H1 (cell line): ENCODE measurements around the gene PDE4D. TPM values are rescaled to one million over a fixed set of nuclear protein-coding genes. Genes with fewer than 3 reads are reported as not detected.

ENCODE experiments used
- CTCF ChIA-PET: fragments of 300-600 bp; sonication (Branson Sonifier 250); formaldehyde crosslinking; loops from one replicate; lab custom pipeline; 2021; ENCODE audit not compliant: partially characterized antibody; lab: Charles Lee
- POLR2A ChIA-PET: fragments of 300-600 bp; sonication (Branson Sonifier 250); formaldehyde crosslinking; loops from one replicate; lab custom pipeline; 2021; ENCODE audit warnings: inconsistent platforms; ENCODE audit not compliant: partially characterized antibody; lab: Charles Lee
- DNase-seq, 2 experiments: peaks; one replicate each; pipeline versions ENCODE4 v3.0.0 to v3.0.0-alpha.2; 2010 to 2022; ENCODE audit warnings: low spot score in 2 of 2, low read depth in 1 of 2, mixed read lengths in 1 of 2
- FAIRE-seq: peaks from 2 replicates; lab custom pipeline; 2011; peaks lifted over from hg19 to GRCh38; lab: Jason Lieb, UNC
- H2AFZ ChIP-seq: 2 replicates; pipeline ENCODE4 v1.8.1; 2012; ENCODE audit warnings: low read length, inconsistent platforms
- H2AK5ac ChIP-seq: 2 replicates; pipeline ENCODE4 v1.6.1; 2013; ENCODE audit warnings: low read depth, low read length
- H2BK120ac ChIP-seq: replicated peaks from 2 replicates; pipeline ENCODE3; 2013; ENCODE audit warnings: low read depth, low read length, inconsistent platforms
- H2BK12ac ChIP-seq: 2 replicates; pipeline ENCODE4 v1.6.1; 2013; ENCODE audit warnings: low read depth, low read length
- H2BK15ac ChIP-seq: 2 replicates; pipeline ENCODE4 v1.6.1; 2013; ENCODE audit warnings: low read length
- H2BK20ac ChIP-seq: 2 replicates; pipeline ENCODE4 v1.6.1; 2013; ENCODE audit warnings: low read length
- H2BK5ac ChIP-seq: 2 replicates; pipeline ENCODE4 v1.6.1; 2013; ENCODE audit warnings: low read depth, low read length
- H3K14ac ChIP-seq: 2 replicates; pipeline ENCODE4 v1.6.1; 2013; ENCODE audit warnings: inconsistent platforms; ENCODE audit not compliant: insufficient read length
- H3K18ac ChIP-seq: 2 replicates; pipeline ENCODE4 v1.6.1; 2013; ENCODE audit warnings: low read length; ENCODE audit errors: extremely low read depth
- H3K23ac ChIP-seq: 2 replicates; pipeline ENCODE4 v1.6.1; 2013; ENCODE audit warnings: inconsistent platforms; ENCODE audit not compliant: insufficient read length
- H3K23me2 ChIP-seq: 2 replicates; pipeline ENCODE4 v1.6.1; 2013; ENCODE audit warnings: low read depth, low read length
- H3K27ac ChIP-seq: 2 replicates; pipeline ENCODE4 v1.6.1; 2011; ENCODE audit warnings: low read depth, low read length, inconsistent platforms
- H3K27me3 ChIP-seq, 4 experiments: replicated peaks in 1 of 4; 1 replicate in 1 of 4; 2 replicates in 3 of 4; pipeline versions ENCODE4 v1.6.1 to v1.8.1; 2011 to 2013; ENCODE audit warnings: low read length in 3 of 4, mild to moderate bottlenecking in 3 of 4, inconsistent platforms in 2 of 4, mixed read lengths in 2 of 4, moderate library complexity in 1 of 4; ENCODE audit not compliant: control insufficient read depth in 3 of 4, insufficient read depth in 3 of 4; ENCODE audit errors: extremely low read depth in 1 of 4
- H3K36me3 ChIP-seq, 4 experiments: 2 replicates each; pipeline versions ENCODE4 v1.6.1 to v1.8.1; 2011 to 2013; ENCODE audit warnings: mild to moderate bottlenecking in 4 of 4, low read length in 3 of 4, moderate library complexity in 2 of 4, control low read depth in 1 of 4, inconsistent platforms in 1 of 4; ENCODE audit not compliant: insufficient read depth in 4 of 4, control insufficient read depth in 2 of 4
- H3K4ac ChIP-seq: replicated peaks from 2 replicates; pipeline ENCODE3; 2013; ENCODE audit warnings: low read length, low read depth, mixed read lengths, inconsistent platforms; ENCODE audit not compliant: insufficient read length
- H3K4me1 ChIP-seq, 4 experiments: replicated peaks in 1 of 4; 1 replicate in 1 of 4; 2 replicates in 3 of 4; pipeline versions ENCODE4 v1.6.1 to v1.8.1; 2011 to 2013; ENCODE audit warnings: low read length in 3 of 4, inconsistent platforms in 2 of 4, mixed read lengths in 1 of 4; ENCODE audit not compliant: insufficient read depth in 4 of 4, control insufficient read depth in 3 of 4
- H3K4me2 ChIP-seq, 2 experiments: 2 replicates each; pipeline versions ENCODE4 v1.6.1 to v1.8.1; 2011 to 2013; ENCODE audit warnings: low read depth in 2 of 2, low read length in 2 of 2, control low read depth in 1 of 2, inconsistent platforms in 1 of 2, mild to moderate bottlenecking in 1 of 2; ENCODE audit not compliant: insufficient read depth in 1 of 2
- H3K4me3 ChIP-seq, 4 experiments: fragments of 200-600, 300-600 bp in 1 of 4; sonication (generic), shearing (Covaris generic), sonication (Bioruptor Twin) in 1 of 4; 2 replicates each; pipeline versions ENCODE4 v1.5.1 to v1.8.1; 2011 to 2016; ENCODE audit warnings: low read length in 4 of 4, low read depth in 3 of 4, control low read depth in 2 of 4, inconsistent platforms in 2 of 4, mild to moderate bottlenecking in 2 of 4, mixed read lengths in 1 of 4, moderate library complexity in 1 of 4; ENCODE audit not compliant: insufficient read depth in 2 of 4; ENCODE audit errors: extremely low read depth in 1 of 4
- H3K56ac ChIP-seq: replicated peaks from 2 replicates; pipeline ENCODE3; 2013; ENCODE audit warnings: low read depth, mild to moderate bottlenecking, mixed read lengths, low read length, inconsistent platforms; ENCODE audit not compliant: insufficient read length
- H3K79me1 ChIP-seq: 2 replicates; pipeline ENCODE4 v1.6.1; 2013; ENCODE audit warnings: low read depth, low read length, control low read depth
- H3K79me2 ChIP-seq, 2 experiments: 2 replicates each; pipeline versions ENCODE4 v1.6.1 to v1.8.1; 2012 to 2013; ENCODE audit warnings: low read length in 2 of 2, mild to moderate bottlenecking in 2 of 2, inconsistent platforms in 1 of 2; ENCODE audit not compliant: insufficient read depth in 2 of 2, control insufficient read depth in 1 of 2
- H3K9ac ChIP-seq, 4 experiments: replicated peaks in 1 of 4; 1 replicate in 1 of 4; 2 replicates in 3 of 4; pipeline versions ENCODE4 v1.6.1 to v1.8.1; 2011 to 2013; ENCODE audit warnings: low read depth in 3 of 4, low read length in 3 of 4, control low read depth in 2 of 4, mild to moderate bottlenecking in 2 of 4, moderate library complexity in 2 of 4, inconsistent platforms in 1 of 4; ENCODE audit errors: extremely low read depth in 1 of 4
- H3K9me3 ChIP-seq, 2 experiments: 2 replicates each; pipeline versions ENCODE4 v1.6.1 to v1.8.1; 2012 to 2013; ENCODE audit warnings: mild to moderate bottlenecking in 2 of 2, moderate library complexity in 2 of 2, control low read depth in 1 of 2, inconsistent platforms in 1 of 2, low read depth in 1 of 2, low read length in 1 of 2, mixed read lengths in 1 of 2; ENCODE audit not compliant: insufficient read depth in 2 of 2
- H4K20me1 ChIP-seq, 2 experiments: replicated peaks in 1 of 2; 2 replicates each; pipeline versions ENCODE3 to v1.8.1; 2011 to 2013; ENCODE audit warnings: inconsistent platforms in 2 of 2, low read length in 2 of 2, mild to moderate bottlenecking in 1 of 2; ENCODE audit not compliant: insufficient read depth in 2 of 2, control insufficient read depth in 1 of 2
- H4K5ac ChIP-seq: 2 replicates; pipeline ENCODE4 v1.6.1; 2013; ENCODE audit warnings: low read length, low read depth, mixed read lengths, inconsistent platforms; ENCODE audit not compliant: insufficient read length
- H4K8ac ChIP-seq: 2 replicates; pipeline ENCODE4 v1.8.0; 2013; ENCODE audit warnings: mild to moderate bottlenecking, moderate library complexity, low read length, inconsistent platforms; ENCODE audit not compliant: insufficient read depth; ENCODE audit errors: extremely low read depth
- H4K91ac ChIP-seq: replicated peaks from 2 replicates; pipeline ENCODE3; 2013; ENCODE audit warnings: low read length, mixed read lengths, inconsistent platforms; ENCODE audit not compliant: insufficient read length
- CHD1 ChIP-seq: IDR thresholded peaks from 2 replicates; pipeline ENCODE4 v1.6.1; 2012; ENCODE audit warnings: low read depth, low read length, improper control_type of control experiment
- CTBP2 ChIP-seq: IDR thresholded peaks from 2 replicates; pipeline ENCODE4 v1.7.0; 2011; ENCODE audit warnings: borderline replicate concordance, mild to moderate bottlenecking, moderate library complexity, mixed read lengths, low read length; ENCODE audit not compliant: insufficient read depth, insufficient read length
- EP300 ChIP-seq, 2 experiments: IDR thresholded peaks; 1 replicate in 1 of 2; 2 replicates in 1 of 2; pipeline ENCODE4 v1.6.1; 2011 to 2012; ENCODE audit warnings: low read depth in 2 of 2, low read length in 2 of 2, mild to moderate bottlenecking in 2 of 2, borderline replicate concordance in 1 of 2, inconsistent platforms in 1 of 2, moderate library complexity in 1 of 2
- HDAC2 ChIP-seq, 2 experiments: fragments of 300-600 bp in 1 of 2; sonication (generic) in 1 of 2; IDR thresholded peaks; 2 replicates each; pipeline ENCODE4 v1.6.1; 2011 to 2012; ENCODE audit warnings: low read depth in 2 of 2, low read length in 2 of 2, mild to moderate bottlenecking in 2 of 2, moderate library complexity in 2 of 2, borderline replicate concordance in 1 of 2, inconsistent platforms in 1 of 2
- HDAC6 ChIP-seq: IDR thresholded peaks from one replicate; pipeline ENCODE4 v1.7.1; 2012; ENCODE audit warnings: low read depth, mild to moderate bottlenecking, inconsistent platforms, low read length, moderate library complexity
- NRF1 ChIP-seq: IDR thresholded peaks from 2 replicates; pipeline ENCODE4 v1.6.1; 2011; ENCODE audit warnings: mild to moderate bottlenecking, low read depth, low read length, improper control_type of control experiment
- RAD21 ChIP-seq, 2 experiments: IDR thresholded peaks in 1 of 2; conservative IDR thresholded peaks in 1 of 2; 2 replicates each; pipeline ENCODE4 v1.6.1; 2011; ENCODE audit warnings: low read depth in 2 of 2, low read length in 2 of 2, improper control_type of control experiment in 1 of 2, inconsistent platforms in 1 of 2, mild to moderate bottlenecking in 1 of 2, moderate library complexity in 1 of 2
- SIX5 ChIP-seq: IDR thresholded peaks from 2 replicates; pipeline ENCODE4 v1.6.1; 2011; ENCODE audit warnings: mild to moderate bottlenecking, low read depth, low read length
- SP1 ChIP-seq: IDR thresholded peaks from 2 replicates; pipeline ENCODE4 v1.6.1; 2011; ENCODE audit warnings: low read depth, low read length
- SP2 ChIP-seq: IDR thresholded peaks from 2 replicates; pipeline ENCODE4 v1.6.1; 2012; ENCODE audit warnings: mild to moderate bottlenecking, low read length, inconsistent platforms
- SUZ12 ChIP-seq: fragments of 200-600 bp; sonication (generic); IDR thresholded peaks from 2 replicates; pipeline ENCODE4 v1.6.1; 2012; ENCODE audit warnings: mild to moderate bottlenecking, inconsistent platforms, low read length, moderate library complexity, mixed read lengths
- TAF1 ChIP-seq: IDR thresholded peaks from 2 replicates; pipeline ENCODE4 v1.6.1; 2011; ENCODE audit warnings: mild to moderate bottlenecking, low read depth, low read length
- WGBS, 2 experiments: shearing (Covaris generic) in 1 of 2; methylation state at CpG; one replicate each; pipeline versions ENCODE4 v1.1.6 to v1.1.7; 2013 to 2015; ENCODE audit warnings: low lambda C conversion rate in 2 of 2, mixed read lengths in 2 of 2, inconsistent platforms in 1 of 2, low coverage in 1 of 2, missing lambda C conversion rate in 1 of 2; ENCODE audit not compliant: insufficient replicate concordance in 2 of 2, insufficient coverage in 1 of 2, insufficient read length in 1 of 2; ENCODE audit errors: extremely low coverage in 1 of 2, missing lambda C conversion rate in 1 of 2; 5-methylcytosine and 5-hydroxymethylcytosine counted together
- polyA plus RNA-seq, 7 experiments: library from polyadenylated mRNA; depleted of rRNA in 3 of 7; stranded (reverse) in 5 of 7; unstranded in 2 of 7; fragments of >200 nt in 5 of 7; fragments of 200-250 nt in 2 of 7; gene quantifications; 1 replicate in 5 of 7; 2 replicates in 1 of 7; 4 replicates in 1 of 7; pipeline versions ENCODE4 v1.2.1 to v1.2.3, GENCODE V29; 2011 to 2013; ENCODE audit warnings: missing spikeins in 2 of 7, mixed read lengths in 2 of 7
- total RNA-seq: library from RNA; stranded (reverse); fragmentation: NEBNext Ultra II Directional; extraction: Animal tissue kit (Norgen Biotek cat#: 25700); gene quantifications from 2 replicates; pipeline ENCODE4 v1.2.1, GENCODE V29; 2021

PDE4D gene
- total and polyA plus RNA-seq, 2 of the 8 experiments (the other 6 are each of a cell fraction or from before 2014, with no cell fraction given) = 2.3 to 3.7 TPM

GRCh38 chr5:59917121-59917520 is 23.6 kb upstream of the PDE4D start:
- CTCF ChIA-PET = interaction anchor here (1.0 to 1.1 kb wide), 2 partner anchors 97 to 103 kb away, joined by 3 to 4 read pairs; no protein-coding TSS in a partner anchor
- Histone ChIP-seq H3K79me2 (no peaks in the 10 kb centered on the region), H3K4me1 (peaks cover 0 to 4% (median 1%) of the 10 kb centered on the region in 4 experiments; a peak in 4 of 7 replicates), H4K8ac (no peak overlapping the region), H2AFZ (no peak overlapping the region), H3K23ac (no peak overlapping the region), H3K27me3 (no peaks in the 10 kb centered on the region), H4K5ac (no peak overlapping the region), H2BK12ac (no peak overlapping the region), H2AK5ac (no peak overlapping the region), H2BK20ac (no peak overlapping the region), H3K56ac (no peak overlapping the region), H3K9me3 (no peaks in the 10 kb centered on the region), H3K14ac (no peak overlapping the region), H3K4me2 (no peak overlapping the region), H2BK15ac (no peak overlapping the region), H2BK120ac (no peak overlapping the region), H2BK5ac (no peak overlapping the region), H3K18ac (no peak overlapping the region), H3K23me2 (peaks cover 6% of the 10 kb centered on the region; the same call in 1 of the 2 replicates), H4K91ac (no peak overlapping the region), H3K36me3 (no peaks in the 10 kb centered on the region), H4K20me1 (no peaks in the 10 kb centered on the region)
- FAIRE-seq (no peak), DNase-seq (no peak)
- WGBS, 2 experiments = 92% methylated on average over 2 of the region's 2 CpGs; no CpG with 5 or more reads in 1 of the 2 experiments
- no peak for TF ChIP-seq CTBP2
- TF ChIP-seq RAD21 (IDR thresholded peaks at IDR 0.05 in 1 of 2, conservative IDR thresholded peaks at IDR 0.05 in 1 of 2; ENCODE audit: low read depth in 2 of 2, low read length in 2 of 2) = no peak
- TF ChIP-seq HDAC2 (IDR thresholded peaks at IDR 0.05; ENCODE audit: borderline replicate concordance in 1 of 2, low read depth in 2 of 2, low read length in 2 of 2) = no peak
- TF ChIP-seq HDAC6 = no peak
- no peak for TF ChIP-seq CHD1
- no peak for TF ChIP-seq SUZ12
- no peak for TF ChIP-seq EP300 (IDR thresholded peaks at IDR 0.05; ENCODE audit: borderline replicate concordance in 1 of 2, low read depth in 2 of 2, low read length in 2 of 2)
- no peak for TF ChIP-seq NRF1
- no peak for TF ChIP-seq SIX5
- no peak for TF ChIP-seq SP1
- no peak for TF ChIP-seq SP2
- TF ChIP-seq TAF1 = no peak
- TF ChIP-seq, all 59 proteins: peak for 0
- Histone ChIP-seq H3K9ac (no peak overlapping the region), H3K4me3 (no peak overlapping the region), H3K27ac (no peak overlapping the region), H3K79me1 (no peaks in the 10 kb centered on the region), H3K4ac (no peak overlapping the region)
- POLR2A ChIA-PET = no interaction called here
